Peyer's patch (tissue), 4 donors: ENCODE measurements around the gene ABCF1. TPM values are rescaled to one million over a fixed set of nuclear protein-coding genes. Genes with fewer than 3 reads are reported as not detected.
"Not testable (repeated sequence)": the region's sequence is repeated elsewhere in the genome, so short reads cannot be mapped to it uniquely, and the experiment has no call there.

ENCODE experiments used
- DNase-seq, 3 donors: peaks; one replicate each; pipeline ENCODE4 v3.0.0-alpha.2; 2017 to 2019
- H3K27ac ChIP-seq, 4 donors: fragments of 200-600 bp; sonication (generic); one replicate each; pipeline ENCODE4 v1.5.1; 2016 to 2019
- H3K27me3 ChIP-seq, 2 donors: fragments of 200-600 bp; sonication (generic); one replicate each; pipeline ENCODE4 v1.5.1; 2019
- H3K36me3 ChIP-seq, 3 donors: fragments of 200-600 bp; sonication (generic); one replicate each; pipeline ENCODE4 v1.5.1; 2016 to 2019
- H3K4me1 ChIP-seq, 4 donors: fragments of 200-600 bp; sonication (generic); one replicate each; pipeline ENCODE4 v1.5.1; 2016 to 2019
- H3K4me3 ChIP-seq, 4 donors: fragments of 200-600 bp; sonication (generic); 1 replicate in 3 of 4; 2 replicates in 1 of 4; pipeline ENCODE4 v1.5.1; 2016 to 2019; ENCODE audit warnings: mild to moderate bottlenecking in 1 of 4
- H3K9me3 ChIP-seq, 4 donors: fragments of 200-600 bp; sonication (generic); one replicate each; pipeline ENCODE4 v1.5.1; 2016 to 2019; ENCODE audit warnings: mild to moderate bottlenecking in 1 of 4
- POLR2A ChIP-seq, 2 donors: fragments of 450-650 bp; IDR thresholded peaks; one replicate each; pipeline ENCODE4 v1.5.1; 2017; ENCODE audit warnings: antibody characterized with exemption in 2 of 2, mild to moderate bottlenecking in 2 of 2, moderate library complexity in 2 of 2
- total RNA-seq, 4 donors: library from RNA; depleted of rRNA; stranded (reverse); fragments of >200 nt; gene quantifications; one replicate each; pipeline ENCODE4 v1.1.0, GENCODE V29; 2016
- TF ChIP-seq, protein P1 (sequence below), 6 experiments: fragments of 450-650 bp in 4 of 6; fragments of 200-600 bp in 2 of 6; sonication (generic) in 1 of 6; IDR thresholded peaks; one replicate each; pipeline ENCODE4 v1.5.1; 2017 to 2019; ENCODE audit warnings: antibody characterized with exemption in 6 of 6, mild to moderate bottlenecking in 3 of 6, moderate library complexity in 1 of 6

Gene ABCF1
- 100 to 1,000 TPM in 1 of 4 donors, 10 to 100 TPM in 3; 38.6 to 328 (median 45.2) TPM for total RNA-seq

- no peaks in the 10 kb centered on the region for H3K27me3 ChIP-seq
- TF ChIP-seq, protein P1, sequence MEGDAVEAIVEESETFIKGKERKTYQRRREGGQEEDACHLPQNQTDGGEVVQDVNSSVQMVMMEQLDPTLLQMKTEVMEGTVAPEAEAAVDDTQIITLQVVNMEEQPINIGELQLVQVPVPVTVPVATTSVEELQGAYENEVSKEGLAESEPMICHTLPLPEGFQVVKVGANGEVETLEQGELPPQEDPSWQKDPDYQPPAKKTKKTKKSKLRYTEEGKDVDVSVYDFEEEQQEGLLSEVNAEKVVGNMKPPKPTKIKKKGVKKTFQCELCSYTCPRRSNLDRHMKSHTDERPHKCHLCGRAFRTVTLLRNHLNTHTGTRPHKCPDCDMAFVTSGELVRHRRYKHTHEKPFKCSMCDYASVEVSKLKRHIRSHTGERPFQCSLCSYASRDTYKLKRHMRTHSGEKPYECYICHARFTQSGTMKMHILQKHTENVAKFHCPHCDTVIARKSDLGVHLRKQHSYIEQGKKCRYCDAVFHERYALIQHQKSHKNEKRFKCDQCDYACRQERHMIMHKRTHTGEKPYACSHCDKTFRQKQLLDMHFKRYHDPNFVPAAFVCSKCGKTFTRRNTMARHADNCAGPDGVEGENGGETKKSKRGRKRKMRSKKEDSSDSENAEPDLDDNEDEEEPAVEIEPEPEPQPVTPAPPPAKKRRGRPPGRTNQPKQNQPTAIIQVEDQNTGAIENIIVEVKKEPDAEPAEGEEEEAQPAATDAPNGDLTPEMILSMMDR (IDR thresholded peaks at IDR 0.05), result no peak
- peak; percentile 48 to 62 for TF ChIP-seq POLR2A (IDR thresholded peaks at IDR 0.05)
- no peaks in the 10 kb centered on the region for H3K36me3 ChIP-seq
- no peaks in the 10 kb centered on the region for H3K9me3 ChIP-seq
- H3K27ac ChIP-seq, result peak within 1 kb of the TSS; percentile 84 to 87 (median 86)
- peak within 1 kb of the TSS; percentile 58 to 86 (median 76) for H3K4me3 ChIP-seq
- peak; percentile 99 to 100 (median 99) for DNase-seq
- peaks cover 0 to 37% (median 4%) of the 10 kb centered on the region in 4 donors for H3K4me1 ChIP-seq
Measured at GRCh38 chr6:30571075-30571761, at the start of gene ABCF1. Gene ABCF1, plus strand, starts transcription at chr6:30571442. Its CDS starts 46 bp downstream, at chr6:30571488.

- not testable (repeated sequence) for DNase-seq, H3K27ac ChIP-seq, H3K36me3 ChIP-seq, H3K27me3 ChIP-seq, H3K4me3 ChIP-seq, H3K9me3 ChIP-seq
- peaks cover 0 to 10% (median under 1%) of the 10 kb centered on the region in 4 donors for H3K4me1 ChIP-seq
Measured at GRCh38 chr6:30521952-30522351, 49.3 kb upstream of the ABCF1 start.

- not testable (repeated sequence) for H3K27me3 ChIP-seq, DNase-seq, H3K36me3 ChIP-seq, H3K9me3 ChIP-seq, H3K4me3 ChIP-seq, H3K27ac ChIP-seq
- peaks cover 0 to 11% (median 5%) of the 10 kb centered on the region in 4 donors for H3K4me1 ChIP-seq
Measured at GRCh38 chr6:30526444-30526843, 44.8 kb upstream of the ABCF1 start.

DNA sequence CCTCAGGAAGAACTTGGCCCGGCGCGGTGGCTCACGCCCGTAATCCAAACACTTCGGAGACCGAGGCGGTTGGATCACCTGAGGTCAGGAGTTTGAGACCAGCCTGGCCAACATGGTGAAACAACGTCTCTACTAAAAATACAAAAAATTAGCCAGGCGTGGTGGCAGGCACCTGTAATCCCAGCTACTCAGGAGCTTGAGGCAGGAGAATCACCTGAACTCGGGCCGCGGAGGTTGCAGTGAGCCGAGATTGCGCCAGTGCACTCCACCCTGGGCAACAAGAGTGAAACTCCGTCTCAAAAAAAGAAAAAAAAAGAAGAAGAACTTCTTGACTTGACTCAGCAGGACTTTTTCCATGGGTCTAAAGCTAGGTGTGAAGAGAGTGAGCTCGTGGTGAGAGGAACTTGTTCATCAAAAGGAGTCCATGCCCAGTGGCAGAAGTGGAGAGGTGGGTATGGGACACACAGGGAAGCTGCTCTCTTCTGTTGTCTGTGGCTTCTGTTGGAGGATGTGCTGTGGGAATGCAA is 41.8 kb upstream of the ABCF1 start:
- not testable (repeated sequence) for H3K27me3 ChIP-seq, H3K9me3 ChIP-seq, H3K36me3 ChIP-seq, H3K4me3 ChIP-seq
- peak in 1 of 3 donors; percentile 38 for DNase-seq
- Histone ChIP-seq H3K27ac (peak overlapping the region in 1 of 4 donors; percentile 50), H3K4me1 (peaks cover 0 to 15% (median 7%) of the 10 kb centered on the region in 4 donors)

DNA sequence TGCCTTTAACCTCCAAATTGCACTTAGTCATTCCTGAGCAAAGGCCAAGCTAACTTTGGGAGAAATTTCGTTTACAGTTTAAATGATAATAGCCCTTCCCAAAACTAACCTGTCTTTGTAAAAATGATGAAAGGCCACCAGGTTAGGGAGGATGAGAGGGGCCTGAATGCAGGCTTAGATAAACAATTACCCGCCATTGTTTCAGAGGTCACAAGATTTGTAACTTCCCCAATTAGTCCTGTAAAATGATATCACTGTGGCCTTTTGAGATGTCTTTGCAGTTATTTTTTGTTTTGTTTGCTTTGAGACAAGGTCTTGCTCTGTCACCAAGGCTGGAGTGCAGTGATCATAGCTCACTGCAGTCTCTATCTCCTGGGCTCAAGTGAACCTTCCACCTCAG is 41.2 kb upstream of the ABCF1 start:
- TF ChIP-seq, protein P1 (IDR thresholded peaks at IDR 0.05), result no peak
- TF ChIP-seq POLR2A (IDR thresholded peaks at IDR 0.05), result no peak
- no peak for DNase-seq
- Histone ChIP-seq H3K4me3 (no peak overlapping the region), H3K4me1 (peaks cover 0 to 15% (median 7%) of the 10 kb centered on the region in 4 donors), H3K27ac (peak overlapping the region in 1 of 4 donors; percentile 50), H3K9me3 (no peaks in the 10 kb centered on the region), H3K36me3 (no peaks in the 10 kb centered on the region), H3K27me3 (no peaks in the 10 kb centered on the region)

- Histone ChIP-seq H3K4me3 (peak overlapping the region in 1 of 4 donors; percentile 20), H3K4me1 (peaks cover 0 to 9% (median 3%) of the 10 kb centered on the region in 4 donors), H3K36me3 (no peaks in the 10 kb centered on the region), H3K27ac (peak overlapping the region in 3 of 4 donors; percentile 29 to 72 (median 44)), H3K9me3 (no peaks in the 10 kb centered on the region), H3K27me3 (no peaks in the 10 kb centered on the region)
- TF ChIP-seq, protein P1 (IDR thresholded peaks at IDR 0.05), result no peak
- no peak for TF ChIP-seq POLR2A (IDR thresholded peaks at IDR 0.05)
- no peak for DNase-seq
Measured at GRCh38 chr6:30533460-30534294, 37.6 kb upstream of the ABCF1 start.

- peaks cover 0 to 14% (median 2%) of the 10 kb centered on the region in 4 donors for H3K4me1 ChIP-seq
- no peaks in the 10 kb centered on the region for H3K36me3 ChIP-seq
- H3K27me3 ChIP-seq, result no peaks in the 10 kb centered on the region
- DNase-seq, result no peak
- no peak overlapping the region for H3K27ac ChIP-seq
- no peaks in the 10 kb centered on the region for H3K9me3 ChIP-seq
- H3K4me3 ChIP-seq, result no peak overlapping the region
- TF ChIP-seq POLR2A (IDR thresholded peaks at IDR 0.05), result no peak
- TF ChIP-seq, protein P1 (IDR thresholded peaks at IDR 0.05), result no peak
Measured at GRCh38 chr6:30537931-30538330, 33.3 kb upstream of the ABCF1 start.
